DMS 273 (cell line): ENCODE measurements around the gene RYR2.

Experiments
- DNase-seq: peaks from one replicate; lab custom pipeline; 2025; ENCODE audit not compliant: unreplicated experiment; lab: John Stamatoyannopoulos, UW

RYR2 gene

DNA sequence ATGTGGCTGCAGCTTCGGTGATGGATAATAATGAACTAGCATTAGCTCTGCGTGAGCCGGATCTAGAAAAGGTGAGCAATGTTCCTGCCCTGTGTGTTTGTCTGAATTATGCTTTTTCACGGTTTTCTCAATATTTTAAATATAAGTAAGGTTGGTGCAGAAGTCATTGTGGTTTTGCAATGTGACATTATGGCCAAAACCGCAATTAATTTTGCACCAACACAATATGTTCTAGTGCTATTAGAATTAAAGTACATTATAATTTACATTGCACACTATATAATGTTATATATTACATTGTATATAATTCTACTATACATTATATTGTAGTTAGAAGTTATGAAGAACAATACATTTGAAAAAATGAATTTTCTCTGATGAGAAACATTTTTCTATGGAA is 592.9 kb downstream of the RYR2 start:
- DNase-seq, result no peak

- no peak for DNase-seq
Observed at GRCh38 chr1:237638555-237638954, 596.6 kb downstream of the RYR2 start.

GRCh38 chr1:237640011-237640671 is 598.2 kb downstream of the RYR2 start:
- DNase-seq, result no peak

DNA sequence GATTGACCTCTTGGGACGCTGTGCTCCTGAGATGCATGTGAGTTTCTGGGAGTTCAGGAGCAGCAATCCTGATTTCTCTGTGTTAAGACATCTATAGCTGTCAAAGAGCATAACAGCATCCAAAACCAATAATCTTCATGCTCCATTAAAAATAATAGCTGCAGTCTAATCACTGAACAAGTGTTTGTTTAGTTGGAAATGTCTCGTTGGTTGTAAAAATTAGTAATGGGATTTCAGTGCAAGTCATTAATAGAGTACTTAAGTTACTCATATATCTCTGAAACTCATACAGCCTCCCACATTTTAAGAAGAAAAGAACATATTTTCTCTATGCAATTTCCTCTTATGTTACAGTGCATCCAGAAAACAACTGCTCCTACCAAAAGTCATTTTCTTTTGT is 599.0 kb downstream of the RYR2 start:
- no peak for DNase-seq

GRCh38 chr1:237650809-237651208 is 608.8 kb downstream of the RYR2 start:
- no peak for DNase-seq

GRCh38 chr1:237655778-237656177 is 613.8 kb downstream of the RYR2 start:
- DNase-seq, result no peak

- DNase-seq, result no peak
Observed at GRCh38 chr1:237664348-237664747, 622.4 kb downstream of the RYR2 start.

DNA sequence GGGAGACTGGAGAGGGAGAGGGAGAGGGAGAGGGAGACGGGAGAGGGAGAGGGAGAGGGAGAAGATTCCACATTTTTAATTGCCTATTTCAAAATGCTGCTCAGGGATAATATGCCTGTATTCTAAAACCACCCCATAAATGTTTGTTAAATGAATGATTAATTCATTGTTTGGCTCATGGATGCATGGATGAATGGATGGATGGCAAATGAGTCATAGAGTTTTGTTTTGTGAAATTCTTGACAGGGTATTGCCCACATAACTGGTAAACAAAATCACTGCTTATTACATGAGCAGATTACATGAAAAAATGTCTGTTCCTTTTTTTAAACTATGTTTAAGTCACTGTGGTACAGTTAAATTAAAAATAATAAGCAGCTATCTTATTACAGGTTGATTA is 628.3 kb downstream of the RYR2 start:
- DNase-seq, result no peak

DNA sequence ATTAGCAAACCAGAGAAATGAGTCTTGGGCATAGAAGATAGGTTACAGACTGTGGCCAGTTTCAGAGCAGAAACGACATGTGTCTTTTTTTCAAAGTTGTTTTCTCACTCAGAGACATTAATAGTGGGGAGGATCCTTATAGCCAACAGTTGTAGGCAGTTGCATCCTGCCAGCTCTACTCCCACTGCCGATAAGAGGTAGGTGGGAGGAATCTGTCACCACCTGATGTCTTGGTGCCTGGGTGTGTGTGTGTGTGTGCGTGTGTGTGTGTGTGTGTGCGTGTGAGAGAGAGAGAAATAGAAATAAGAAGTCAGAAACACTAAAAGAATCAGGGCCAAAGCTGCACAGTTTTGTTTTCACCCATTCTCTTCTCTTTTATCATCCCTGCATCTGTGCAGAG is 629.3 kb downstream of the RYR2 start:
- no peak for DNase-seq

DNA sequence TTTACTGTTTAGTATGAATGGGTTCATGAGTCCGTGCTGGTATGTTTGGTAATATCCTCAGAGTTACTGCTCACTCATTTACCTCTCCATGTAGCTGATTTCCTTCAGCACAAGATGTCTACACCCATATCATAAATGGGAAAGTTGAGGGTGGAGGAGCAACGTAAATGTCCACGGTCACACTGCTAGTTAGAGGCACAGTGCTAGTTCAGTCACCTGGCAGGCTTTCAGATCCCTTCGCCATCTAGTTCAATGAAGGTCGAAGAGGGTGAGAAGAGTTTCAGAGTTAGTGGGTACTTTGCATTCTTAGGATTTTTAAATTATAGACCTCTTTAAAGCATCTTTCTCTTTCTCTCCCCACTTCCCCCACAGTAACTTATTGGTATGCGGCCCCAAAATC is 630.0 kb downstream of the RYR2 start:
- no peak for DNase-seq

- DNase-seq, result peak; percentile 22
Observed at GRCh38 chr1:237672748-237673147, 630.8 kb downstream of the RYR2 start.

- DNase-seq, result no peak
Observed at GRCh38 chr1:237673631-237674030, 631.6 kb downstream of the RYR2 start.

DNA sequence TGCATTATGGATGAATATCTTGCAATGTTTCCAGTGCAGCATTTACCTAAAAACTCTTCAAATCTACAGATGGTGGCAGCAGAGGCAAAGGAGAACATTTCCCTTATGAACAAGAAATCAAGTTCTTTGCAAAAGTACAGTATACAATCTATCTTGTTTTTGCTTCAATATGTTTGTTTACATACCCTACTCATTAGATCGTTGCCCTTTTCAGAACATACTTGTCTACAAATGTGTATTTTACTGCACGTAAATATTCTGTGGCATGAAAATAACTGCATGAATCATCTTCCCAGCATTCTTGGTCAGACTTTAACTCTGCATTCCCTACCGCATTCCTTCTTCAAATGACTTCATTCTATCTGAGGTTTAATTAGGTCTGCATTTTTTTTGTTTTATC is 636.0 kb downstream of the RYR2 start:
- peak; percentile 8 for DNase-seq

DNA sequence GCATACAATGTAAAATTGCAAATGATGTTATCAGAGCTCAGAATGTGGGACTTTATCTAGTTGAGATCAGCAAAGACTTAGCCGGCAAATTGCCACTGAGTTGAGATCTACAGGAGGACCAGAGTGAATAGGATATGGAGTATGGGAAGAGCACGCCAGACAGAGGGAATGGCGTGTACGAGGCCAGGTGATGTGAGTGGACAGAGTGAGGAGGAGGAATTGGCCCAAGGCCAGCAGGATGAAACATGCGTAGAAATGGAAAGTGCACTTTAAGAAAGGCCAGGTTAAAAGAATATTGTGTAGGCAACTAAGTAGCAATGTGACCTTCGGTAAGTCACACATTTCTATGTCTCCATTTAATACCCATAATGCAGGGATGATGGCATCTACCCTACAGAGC is 637.7 kb downstream of the RYR2 start:
- no peak for DNase-seq

DNA sequence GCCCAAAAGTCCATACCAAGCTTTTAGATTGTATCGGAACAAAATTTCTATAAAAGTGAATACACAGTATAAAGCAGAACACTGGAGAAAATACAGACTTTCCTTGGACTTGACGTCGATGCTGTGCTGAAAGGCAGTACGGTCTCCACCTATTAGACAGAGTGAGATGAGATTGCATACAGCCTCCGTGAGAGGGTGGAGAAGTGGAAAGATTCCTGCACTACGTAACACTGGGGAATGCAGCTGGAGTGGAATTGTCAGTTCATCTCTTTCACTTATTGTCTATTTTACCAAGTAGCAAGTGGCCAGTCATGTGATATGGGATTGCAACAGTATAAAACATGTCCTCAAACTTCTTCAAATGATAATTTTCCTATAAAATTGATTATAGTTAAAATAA is 639.2 kb downstream of the RYR2 start:
- no peak for DNase-seq

GRCh38 chr1:237684236-237684635 is 642.3 kb downstream of the RYR2 start:
- no peak for DNase-seq

DNA sequence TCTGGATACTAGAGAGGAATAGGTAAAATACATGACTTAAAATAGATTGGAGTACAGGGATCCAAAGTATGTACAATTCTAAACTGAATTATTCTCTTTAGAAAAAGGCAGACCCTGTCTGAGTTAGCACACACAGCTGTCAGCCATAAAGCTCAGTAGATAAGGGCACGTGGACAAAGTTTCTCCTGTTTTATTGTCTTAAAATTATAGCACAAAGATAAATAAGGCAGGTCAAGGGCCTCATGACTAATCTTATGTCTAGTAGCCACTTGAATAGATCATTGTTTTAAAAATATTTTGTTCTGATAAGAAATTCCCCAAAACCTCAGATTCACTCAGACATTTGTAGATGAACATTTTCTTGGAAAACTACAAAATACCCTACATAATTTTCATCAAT is 643.6 kb downstream of the RYR2 start:
- no peak for DNase-seq

- DNase-seq, result no peak
Observed at GRCh38 chr1:237687804-237688203, 645.8 kb downstream of the RYR2 start.

DNA sequence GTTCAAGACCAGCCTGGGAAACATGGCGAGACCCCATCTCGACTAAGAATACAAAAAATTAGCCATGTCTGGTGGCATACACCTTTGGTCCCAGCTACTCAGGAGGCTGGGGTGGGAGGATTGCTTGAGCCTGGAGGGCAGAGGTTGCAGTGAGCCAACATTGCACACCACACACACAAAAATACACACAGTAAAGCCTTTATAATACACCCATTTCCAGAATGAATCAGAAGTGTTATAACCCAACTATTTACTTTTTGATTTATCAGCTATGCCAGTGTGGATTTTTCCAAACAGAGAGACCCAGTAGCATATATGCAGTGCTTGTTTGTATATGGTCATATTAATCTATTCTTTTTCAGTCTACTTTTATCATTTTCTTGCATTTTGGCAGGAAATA is 648.7 kb downstream of the RYR2 start:
- no peak for DNase-seq

DNA sequence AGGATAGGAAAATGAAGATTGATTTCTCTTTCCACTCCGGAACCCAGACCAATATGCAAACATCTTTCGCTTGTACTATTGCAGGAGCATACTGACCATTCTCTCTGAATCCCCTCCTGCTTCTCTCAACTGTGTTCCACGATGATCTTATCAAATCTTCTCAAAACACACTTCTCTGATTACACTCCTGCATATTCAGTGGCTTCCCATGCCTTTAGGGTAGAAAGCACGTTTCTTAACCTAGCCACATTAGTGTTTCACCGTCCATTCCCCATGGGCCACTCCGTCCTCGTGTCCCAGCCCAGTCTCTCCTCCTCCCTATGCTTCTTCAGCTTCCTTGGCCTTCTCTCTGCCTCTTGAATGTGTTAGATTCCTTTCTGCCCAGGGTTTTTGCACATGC is 650.3 kb downstream of the RYR2 start:
- no peak for DNase-seq

GRCh38 chr1:237695878-237696277 is 653.9 kb downstream of the RYR2 start:
- DNase-seq, result no peak

DNA sequence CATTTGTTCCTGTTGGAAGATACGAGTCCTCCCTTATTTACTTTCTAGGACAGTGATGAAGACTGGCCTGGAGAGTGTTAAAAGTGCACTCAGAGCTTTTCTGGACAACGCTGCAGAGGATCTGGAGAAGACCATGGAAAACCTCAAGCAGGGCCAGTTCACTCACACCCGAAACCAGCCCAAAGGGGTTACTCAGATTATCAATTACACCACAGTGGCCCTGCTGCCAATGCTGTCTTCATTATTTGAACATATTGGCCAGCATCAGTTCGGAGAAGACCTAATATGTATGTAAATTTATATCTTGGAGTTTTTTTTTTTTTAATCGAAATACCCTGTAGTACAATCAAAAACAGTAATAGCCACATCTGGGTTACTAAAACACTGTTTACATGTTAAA is 658.2 kb downstream of the RYR2 start:
- no peak for DNase-seq

GRCh38 chr1:237701534-237701933 is 659.5 kb downstream of the RYR2 start:
- no peak for DNase-seq

- DNase-seq, result no peak
Observed at GRCh38 chr1:237702161-237702560, 660.2 kb downstream of the RYR2 start.
